Mammary epithelial cell (primary cell): ENCODE results near the gene WBP2NL.

Experiments
- EZH2 ChIP-seq: IDR thresholded peaks from 2 replicates; pipeline ENCODE4 v1.6.1; 2012; ENCODE audit warnings: low read length, inconsistent platforms, borderline replicate concordance
- TF ChIP-seq, protein P1 (sequence below), 2 donors: IDR thresholded peaks in 1 of 2; conservative IDR thresholded peaks in 1 of 2; 2 replicates each; pipeline ENCODE4 v1.5.1; 2011 to 2012; ENCODE audit warnings: inconsistent platforms in 2 of 2, low read length in 2 of 2, mild to moderate bottlenecking in 2 of 2, control low read depth in 1 of 2, low read depth in 1 of 2; ENCODE audit not compliant: insufficient read depth in 1 of 2; ENCODE audit errors: extremely low read depth in 1 of 2

DNA sequence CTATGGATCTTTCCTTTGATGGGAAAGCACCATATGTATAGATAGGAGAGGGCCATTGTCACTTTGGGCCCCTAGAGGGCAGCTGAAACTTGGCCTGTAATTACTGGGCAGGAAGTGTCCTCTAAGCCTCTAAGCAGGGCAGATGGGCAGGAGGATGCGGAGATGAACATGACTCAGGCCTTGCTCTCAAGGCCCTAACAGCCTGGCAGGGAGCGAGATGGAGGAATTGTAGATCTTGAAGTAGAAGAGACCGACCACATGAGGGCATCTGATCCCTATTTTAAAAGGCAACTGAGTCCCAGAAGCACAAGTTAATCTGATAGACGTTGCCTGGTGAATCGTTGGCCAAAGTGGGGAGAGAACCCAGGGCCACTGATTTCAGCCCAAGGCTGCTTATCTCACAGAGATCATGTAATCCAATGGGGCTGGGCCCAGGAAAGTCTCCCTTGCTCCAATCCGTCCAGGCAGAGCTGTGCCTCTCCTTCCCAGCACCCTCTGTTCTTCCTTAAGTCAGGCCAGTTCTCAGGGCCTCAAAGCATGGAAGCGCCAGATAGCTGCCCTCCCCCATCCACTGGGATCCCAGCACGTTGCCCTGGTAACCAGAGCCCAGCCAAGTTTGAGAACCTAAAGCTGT is 31.9 kb upstream of the WBP2NL start:
- TF ChIP-seq, protein P1, sequence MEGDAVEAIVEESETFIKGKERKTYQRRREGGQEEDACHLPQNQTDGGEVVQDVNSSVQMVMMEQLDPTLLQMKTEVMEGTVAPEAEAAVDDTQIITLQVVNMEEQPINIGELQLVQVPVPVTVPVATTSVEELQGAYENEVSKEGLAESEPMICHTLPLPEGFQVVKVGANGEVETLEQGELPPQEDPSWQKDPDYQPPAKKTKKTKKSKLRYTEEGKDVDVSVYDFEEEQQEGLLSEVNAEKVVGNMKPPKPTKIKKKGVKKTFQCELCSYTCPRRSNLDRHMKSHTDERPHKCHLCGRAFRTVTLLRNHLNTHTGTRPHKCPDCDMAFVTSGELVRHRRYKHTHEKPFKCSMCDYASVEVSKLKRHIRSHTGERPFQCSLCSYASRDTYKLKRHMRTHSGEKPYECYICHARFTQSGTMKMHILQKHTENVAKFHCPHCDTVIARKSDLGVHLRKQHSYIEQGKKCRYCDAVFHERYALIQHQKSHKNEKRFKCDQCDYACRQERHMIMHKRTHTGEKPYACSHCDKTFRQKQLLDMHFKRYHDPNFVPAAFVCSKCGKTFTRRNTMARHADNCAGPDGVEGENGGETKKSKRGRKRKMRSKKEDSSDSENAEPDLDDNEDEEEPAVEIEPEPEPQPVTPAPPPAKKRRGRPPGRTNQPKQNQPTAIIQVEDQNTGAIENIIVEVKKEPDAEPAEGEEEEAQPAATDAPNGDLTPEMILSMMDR (conservative IDR thresholded peaks at IDR 0.05 in 1 of 2, IDR thresholded peaks at IDR 0.05 in 1 of 2; ENCODE audit: extremely low read depth in 1 of 2, insufficient read depth in 1 of 2, low read depth in 1 of 2, low read length in 2 of 2), result peak; percentile 45 to 52
- TF ChIP-seq EZH2, result no peak
